CD14-positive monocyte (primary cell): ENCODE results near the gene PBX3. TPM values are rescaled to one million over a fixed set of nuclear protein-coding genes. Genes with fewer than 3 reads are reported as not detected.

Experiments used
- DNase-seq, 3 donors: peaks; one replicate each; pipeline ENCODE4 v3.0.0-alpha.2; 2011 to 2022
- H2AFZ ChIP-seq: 2 replicates; pipeline ENCODE4 v1.6.0; 2012; ENCODE audit warnings: mild to moderate bottlenecking, low read depth, low read length, inconsistent platforms; ENCODE audit not compliant: insufficient read depth, poor library complexity, severe bottlenecking
- H3K27ac ChIP-seq, 2 donors: 1 replicate in 1 of 2; 2 replicates in 1 of 2; pipeline ENCODE4 v1.5.1; 2012 to 2013; ENCODE audit warnings: low read length in 2 of 2, control low read depth in 1 of 2, inconsistent platforms in 1 of 2, low read depth in 1 of 2, mild to moderate bottlenecking in 1 of 2
- H3K27me3 ChIP-seq, 2 donors: one replicate each; pipeline versions ENCODE4 v1.6.0 to v1.6.1; 2011 to 2013; ENCODE audit warnings: low read length in 2 of 2; ENCODE audit not compliant: control insufficient read depth in 2 of 2, insufficient read depth in 2 of 2
- H3K36me3 ChIP-seq, 2 donors: replicated peaks in 1 of 2; 1 replicate in 1 of 2; 2 replicates in 1 of 2; pipeline versions ENCODE4 v1.5.1 to v1.6.1; 2012 to 2013; ENCODE audit warnings: low read length in 2 of 2, control low read depth in 1 of 2, inconsistent platforms in 1 of 2, mild to moderate bottlenecking in 1 of 2; ENCODE audit not compliant: insufficient read depth in 2 of 2, control insufficient read depth in 1 of 2
- H3K4me1 ChIP-seq, 2 donors: 1 replicate in 1 of 2; 2 replicates in 1 of 2; pipeline versions ENCODE4 v1.5.1 to v1.6.1; 2012 to 2013; ENCODE audit warnings: low read length in 2 of 2, control low read depth in 1 of 2, inconsistent platforms in 1 of 2, mild to moderate bottlenecking in 1 of 2, moderate library complexity in 1 of 2; ENCODE audit not compliant: insufficient read depth in 2 of 2, control insufficient read depth in 1 of 2
- H3K4me2 ChIP-seq: replicated peaks from 2 replicates; pipeline ENCODE3; 2012; ENCODE audit warnings: low read length, moderate library complexity, mild to moderate bottlenecking; ENCODE audit not compliant: poor library complexity, severe bottlenecking; ENCODE audit errors: extremely low read depth
- H3K4me3 ChIP-seq, 3 experiments: fragments of 200-600 bp in 1 of 3; sonication (generic) in 1 of 3; replicated peaks in 1 of 3; 1 replicate in 2 of 3; 2 replicates in 1 of 3; pipeline ENCODE4 v1.5.1; 2011 to 2013; ENCODE audit warnings: low read length in 3 of 3, mild to moderate bottlenecking in 3 of 3, control low read depth in 2 of 3, low read depth in 2 of 3, inconsistent platforms in 1 of 3, moderate library complexity in 1 of 3
- H3K79me2 ChIP-seq: 2 replicates; pipeline ENCODE4 v1.6.0; 2012; ENCODE audit warnings: mild to moderate bottlenecking, control low read depth, inconsistent platforms, low read length, moderate library complexity; ENCODE audit not compliant: insufficient read depth
- H3K9ac ChIP-seq: 2 replicates; pipeline ENCODE4 v1.6.0; 2017; ENCODE audit warnings: low read length, mild to moderate bottlenecking; ENCODE audit not compliant: insufficient read depth, poor library complexity, severe bottlenecking
- H3K9me3 ChIP-seq, 2 donors: replicated peaks in 1 of 2; 1 replicate in 1 of 2; 2 replicates in 1 of 2; pipeline versions ENCODE4 v1.5.1 to v1.6.1; 2012 to 2013; ENCODE audit warnings: low read length in 2 of 2, control low read depth in 1 of 2; ENCODE audit not compliant: control insufficient read depth in 1 of 2, insufficient read depth in 1 of 2
- H4K20me1 ChIP-seq: 2 replicates; pipeline ENCODE4 v1.6.0; 2012; ENCODE audit warnings: mild to moderate bottlenecking, low read length, control low read depth, moderate library complexity; ENCODE audit not compliant: insufficient read depth
- H3K27ac Mint-ChIP-seq, 7 donors: one replicate each; pipeline ENCODE4 v1.8.0; 2020; ENCODE audit warnings: mild to moderate bottlenecking in 7 of 7, mixed read lengths in 7 of 7, moderate library complexity in 6 of 7, inconsistent platforms in 2 of 7
- H3K27me3 Mint-ChIP-seq, 3 donors: one replicate each; pipeline ENCODE4 v1.8.0; 2021 to 2022; ENCODE audit warnings: low read depth in 3 of 3, mild to moderate bottlenecking in 3 of 3, mixed read lengths in 3 of 3, moderate library complexity in 3 of 3, inconsistent platforms in 1 of 3
- H3K36me3 Mint-ChIP-seq, 2 donors: one replicate each; pipeline ENCODE4 v1.8.0; 2020; ENCODE audit warnings: mixed read lengths in 2 of 2, inconsistent platforms in 1 of 2, mild to moderate bottlenecking in 1 of 2
- H3K4me1 Mint-ChIP-seq: one replicate; pipeline ENCODE4 v1.8.0; 2020; ENCODE audit warnings: mild to moderate bottlenecking, mixed read lengths
- H3K4me3 Mint-ChIP-seq, 2 donors: one replicate each; pipeline ENCODE4 v1.8.0; 2020; ENCODE audit warnings: mild to moderate bottlenecking in 2 of 2, mixed read lengths in 2 of 2, moderate library complexity in 1 of 2
- H3K9me3 Mint-ChIP-seq, 7 donors: one replicate each; pipeline ENCODE4 v1.8.0; 2020 to 2022; ENCODE audit warnings: mixed read lengths in 7 of 7, mild to moderate bottlenecking in 6 of 7, moderate library complexity in 6 of 7, inconsistent platforms in 2 of 7
- CTCF ChIP-seq: fragments of 200-600 bp; IDR thresholded peaks from one replicate; pipeline ENCODE4 v1.8.0; 2022; ENCODE audit warnings: antibody characterized with exemption, mild to moderate bottlenecking
- WGBS: methylation state at CpG from one replicate; pipeline ENCODE4 v1.1.5; 2013; ENCODE audit warnings: missing lambda C conversion rate; ENCODE audit not compliant: insufficient coverage; 5-methylcytosine and 5-hydroxymethylcytosine counted together
- intact Hi-C, 2 donors: fragments of 100-400 bp; cut with micrococcal nuclease; formaldehyde crosslinking; loops; one replicate each; pipeline versions ENCODE4 v1.15.0 to v1.15.1; 2023
- polyA plus RNA-seq, 3 donors: library from polyadenylated mRNA; depleted of rRNA in 1 of 3; unstranded in 2 of 3; stranded (reverse) in 1 of 3; fragments of 300-500 nt in 2 of 3; fragments of >200 nt in 1 of 3; fragmentation: Illumina TruSeq in 2 of 3; gene quantifications; 1 replicate in 2 of 3; 2 replicates in 1 of 3; pipeline ENCODE4 v1.2.3, GENCODE V29; 2012 to 2021

Gene PBX3
- polyA plus RNA-seq, 3 donors: 6.6 to 22.7 (median 7.1) TPM

DNA sequence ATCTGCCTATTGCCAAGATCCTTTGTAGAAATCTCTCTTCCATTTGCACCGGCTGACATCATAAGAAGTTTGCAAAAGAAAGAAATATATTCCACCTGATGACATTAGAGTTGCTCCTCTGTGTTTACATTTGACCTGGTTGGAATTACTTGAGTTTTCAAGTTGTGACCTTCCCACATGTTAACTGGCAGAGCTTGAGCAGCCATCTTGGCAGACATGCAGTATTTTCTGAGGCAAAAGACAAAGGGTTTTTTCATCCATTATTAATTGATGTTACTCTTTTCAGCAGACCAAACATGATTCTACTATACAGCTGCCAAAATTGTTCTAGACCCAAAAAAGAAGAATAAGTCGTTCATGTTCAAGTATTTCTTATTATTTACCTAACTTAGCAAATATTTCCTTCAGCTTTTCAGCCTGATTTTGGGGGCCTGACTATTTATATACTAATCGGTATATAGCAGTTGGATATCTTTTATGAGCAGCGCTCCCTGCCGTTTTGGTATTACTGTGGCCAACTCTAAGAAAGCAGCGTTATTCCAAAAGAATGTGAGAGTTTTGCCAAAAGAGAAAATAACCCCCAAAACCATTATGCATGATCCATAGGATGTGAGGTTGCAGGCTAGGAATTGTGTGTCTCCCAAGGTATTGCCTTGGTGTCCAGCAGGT, 212.9 kb downstream of the PBX3 start:
- peaks cover 2 to 36% of the 10 kb centered on the region in 2 donors for H3K36me3 ChIP-seq
- no peaks in the 10 kb centered on the region for H3K9me3 ChIP-seq
- intact Hi-C loops: no loop called here
- no peak overlapping the region for H3K4me2 ChIP-seq
- H4K20me1 ChIP-seq: no peaks in the 10 kb centered on the region
- H3K4me3 Mint-ChIP-seq: no peak overlapping the region
- H3K9me3 Mint-ChIP-seq: no peaks in the 10 kb centered on the region
- no peak overlapping the region for H3K27ac ChIP-seq
- no peak overlapping the region for H2AFZ ChIP-seq
- no peak for TF ChIP-seq CTCF
- H3K27me3 Mint-ChIP-seq: no peaks in the 10 kb centered on the region
- H3K27ac Mint-ChIP-seq: peak overlapping the region in 1 of 7 donors; percentile 3
- peaks cover 54 to 56% of the 10 kb centered on the region in 2 donors for H3K36me3 Mint-ChIP-seq
- no peaks in the 10 kb centered on the region for H3K79me2 ChIP-seq
- H3K4me1 ChIP-seq: no peaks in the 10 kb centered on the region
- no CpG with 5 or more reads among the region's 6 CpGs for WGBS
- DNase-seq: no peak
- no peak overlapping the region for H3K4me3 ChIP-seq
- peaks cover 13% of the 10 kb centered on the region for H3K4me1 Mint-ChIP-seq
- H3K9ac ChIP-seq: no peak overlapping the region
- H3K27me3 ChIP-seq: no peaks in the 10 kb centered on the region

DNA sequence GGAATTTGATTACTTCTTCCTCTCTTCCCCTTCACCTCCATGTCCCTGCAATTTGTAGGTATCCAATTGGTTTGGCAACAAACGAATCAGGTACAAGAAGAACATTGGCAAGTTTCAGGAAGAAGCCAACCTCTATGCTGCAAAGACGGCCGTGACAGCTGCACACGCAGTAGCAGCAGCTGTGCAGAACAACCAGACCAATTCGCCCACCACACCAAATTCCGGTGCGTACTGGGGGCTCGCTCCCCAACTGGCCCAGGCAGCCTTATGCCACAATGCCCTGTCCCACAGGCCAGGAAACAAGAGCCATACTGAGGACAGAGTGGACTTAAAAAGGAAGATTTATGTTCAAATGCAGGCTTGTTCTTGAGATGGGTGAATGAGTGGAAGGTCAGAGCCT, 213.5 kb downstream of the PBX3 start:
- Mint-ChIP-seq H3K36me3 (peaks cover 54 to 57% of the 10 kb centered on the region in 2 donors), H3K4me3 (no peak overlapping the region), H3K9me3 (no peaks in the 10 kb centered on the region), H3K4me1 (peaks cover 13% of the 10 kb centered on the region), H3K27ac (peak overlapping the region in 1 of 7 donors; percentile 3), H3K27me3 (no peaks in the 10 kb centered on the region)
- Histone ChIP-seq H3K9ac (no peak overlapping the region), H4K20me1 (no peaks in the 10 kb centered on the region), H3K4me3 (no peak overlapping the region), H3K36me3 (peaks cover 5 to 38% of the 10 kb centered on the region in 2 donors), H2AFZ (no peak overlapping the region), H3K9me3 (no peaks in the 10 kb centered on the region), H3K27ac (no peak overlapping the region), H3K4me1 (no peaks in the 10 kb centered on the region), H3K79me2 (no peaks in the 10 kb centered on the region), H3K4me2 (no peak overlapping the region), H3K27me3 (no peaks in the 10 kb centered on the region)
- no peak for TF ChIP-seq CTCF
- 88% methylated on average over 7 of the region's 8 CpGs for WGBS
- intact Hi-C loops: no loop called here
- DNase-seq: no peak
